ENCODE measurements around the gene NDRG2.

NDRG2 gene

GRCh38 chr14:21024585-21025370 lies at the start of gene NDRG2:
Gene NDRG2 (minus strand): TSS chr14:21025061. CDS start chr14:21023315, 1,746 bp downstream.
- no peak for DNase-seq

- no peak for DNase-seq
Observed at GRCh38 chr14:21073921-21074320, 49.1 kb upstream of the NDRG2 start.

- no peak for DNase-seq
Observed at GRCh38 chr14:21072781-21073339, 48.0 kb upstream of the NDRG2 start.

- DNase-seq, result no peak
Observed at GRCh38 chr14:21072031-21072473, 47.2 kb upstream of the NDRG2 start.

GRCh38 chr14:21071225-21072030 lies 46.6 kb upstream of the NDRG2 start:
- DNase-seq, result no peak

- no peak for DNase-seq
Observed at GRCh38 chr14:21070610-21071224, 45.9 kb upstream of the NDRG2 start.

GRCh38 chr14:21070083-21070609 lies 45.3 kb upstream of the NDRG2 start, which contains the start of gene ARHGEF40:
Gene ARHGEF40 (plus strand): TSS chr14:21070304. CDS start chr14:21070397, 93 bp downstream.
- DNase-seq, result no peak

GRCh38 chr14:21069388-21070082 lies 44.7 kb upstream of the NDRG2 start:
- DNase-seq, result no peak

- DNase-seq, result peak; percentile 59
Observed at GRCh38 chr14:21068521-21069387, 43.9 kb upstream of the NDRG2 start.

GRCh38 chr14:21066882-21067502 lies 42.1 kb upstream of the NDRG2 start:
- no peak for DNase-seq

- no peak for DNase-seq
Observed at GRCh38 chr14:21063479-21063878, 38.6 kb upstream of the NDRG2 start.

GRCh38 chr14:21061347-21061668 lies 36.4 kb upstream of the NDRG2 start:
- DNase-seq, result no peak

GRCh38 chr14:21060614-21061346 lies 35.9 kb upstream of the NDRG2 start:
- no peak for DNase-seq

GRCh38 chr14:21059842-21060613 lies 35.2 kb upstream of the NDRG2 start:
- DNase-seq, result no peak

GRCh38 chr14:21058903-21059302 lies 34.0 kb upstream of the NDRG2 start:
- no peak for DNase-seq

GRCh38 chr14:21057803-21058675 lies 33.2 kb upstream of the NDRG2 start, which contains the start of gene RNASE8:
Gene RNASE8 (plus strand): TSS chr14:21057822. CDS start chr14:21057893, 71 bp downstream.
- no peak for DNase-seq

- no peak for DNase-seq
Observed at GRCh38 chr14:21056520-21057163, 31.8 kb upstream of the NDRG2 start.
